Measurements from ENCODE around the gene ABCC1.

ABCC1 gene

DNA sequence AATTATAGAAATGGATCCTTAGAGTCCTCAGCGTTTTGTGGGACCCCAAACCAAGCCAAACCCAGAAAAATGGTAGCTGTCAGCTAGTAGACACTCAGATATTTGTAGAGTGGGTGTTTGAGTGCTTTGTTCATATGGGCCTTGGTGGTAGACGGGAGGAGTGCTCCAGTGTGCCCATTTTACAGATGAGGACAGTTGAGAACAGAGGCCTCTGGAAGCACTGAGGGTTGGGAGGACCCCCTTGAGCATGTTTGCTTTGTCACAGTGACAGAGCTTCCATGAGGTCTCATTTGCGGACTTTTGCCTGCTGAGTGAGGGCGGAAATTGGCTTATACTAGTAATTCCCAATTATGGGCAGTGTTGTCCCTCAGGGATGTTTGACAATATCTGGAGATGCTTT lies 162.2 kb downstream of the ABCC1 start:
- DNase-seq (ENCODE audit: low read depth), result no peak

DNA sequence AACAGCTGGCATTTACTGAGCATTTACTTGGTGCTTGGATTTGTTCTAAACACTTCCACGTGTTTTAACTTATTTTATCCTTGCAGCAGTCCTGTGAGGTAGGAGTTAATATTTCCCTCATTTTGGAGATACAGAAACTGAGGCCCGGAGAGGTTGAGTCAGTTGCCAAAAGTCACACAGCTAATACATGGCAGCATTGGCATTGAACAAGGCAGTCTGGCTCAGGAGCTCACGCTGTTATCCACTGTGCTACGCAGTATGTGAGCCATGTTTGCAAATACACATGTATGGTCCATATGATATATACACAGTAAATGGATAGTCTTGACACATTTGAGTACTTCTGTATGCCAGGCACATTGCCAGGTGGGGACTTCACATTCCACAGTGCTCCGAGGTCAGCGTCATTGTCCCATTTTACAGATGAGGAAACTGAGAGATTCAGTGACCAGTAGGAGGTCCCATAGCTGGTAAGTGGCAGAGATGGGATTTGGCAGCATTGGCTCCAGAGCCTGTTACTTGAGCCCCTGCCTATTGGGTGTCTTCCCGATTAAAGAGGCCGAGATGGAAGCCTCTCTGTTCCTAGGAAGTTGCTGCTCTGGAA lies 163.1 kb downstream of the ABCC1 start:
- no peak for DNase-seq (ENCODE audit: low read depth)

DNA sequence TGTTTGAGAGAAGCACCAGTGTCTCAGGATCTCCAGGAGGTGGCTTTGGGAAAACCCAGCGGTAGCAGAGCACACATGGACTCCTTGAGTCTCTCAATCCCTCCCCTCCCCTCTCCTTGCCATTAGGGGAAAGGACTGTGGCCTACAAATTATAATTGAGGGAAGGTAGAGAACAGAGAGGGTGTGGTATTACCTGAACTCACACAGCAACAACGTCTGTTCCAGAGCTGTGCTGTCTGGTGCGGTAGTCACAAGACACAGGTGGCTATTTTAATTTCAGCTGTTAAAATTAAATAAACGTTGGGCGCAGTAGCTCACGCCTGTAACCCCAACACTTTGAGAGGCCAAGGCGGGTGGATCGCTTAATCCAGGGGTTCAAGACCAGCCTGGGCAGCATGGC lies 163.7 kb downstream of the ABCC1 start:
- no peak for DNase-seq (ENCODE audit: low read depth)

DNA sequence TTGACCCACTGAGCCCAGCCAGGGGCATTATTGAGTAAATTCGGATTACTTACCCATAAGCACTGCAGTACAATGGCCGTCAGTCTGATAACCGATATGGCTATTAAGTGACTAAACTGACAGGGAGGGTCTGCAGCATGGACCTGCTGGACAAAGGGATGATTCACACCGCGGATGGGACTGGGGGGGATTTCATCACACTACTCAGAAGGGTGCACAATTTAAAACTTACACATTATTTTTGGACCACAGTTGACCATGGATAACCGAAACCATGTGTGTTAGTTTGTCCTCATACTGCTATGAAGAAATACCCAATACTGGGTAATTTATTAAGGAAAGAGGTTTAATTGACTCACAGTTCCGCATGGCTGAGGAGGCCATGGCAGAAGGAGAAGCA lies 167.4 kb downstream of the ABCC1 start:
- no peak for DNase-seq (ENCODE audit: low read depth)

DNA sequence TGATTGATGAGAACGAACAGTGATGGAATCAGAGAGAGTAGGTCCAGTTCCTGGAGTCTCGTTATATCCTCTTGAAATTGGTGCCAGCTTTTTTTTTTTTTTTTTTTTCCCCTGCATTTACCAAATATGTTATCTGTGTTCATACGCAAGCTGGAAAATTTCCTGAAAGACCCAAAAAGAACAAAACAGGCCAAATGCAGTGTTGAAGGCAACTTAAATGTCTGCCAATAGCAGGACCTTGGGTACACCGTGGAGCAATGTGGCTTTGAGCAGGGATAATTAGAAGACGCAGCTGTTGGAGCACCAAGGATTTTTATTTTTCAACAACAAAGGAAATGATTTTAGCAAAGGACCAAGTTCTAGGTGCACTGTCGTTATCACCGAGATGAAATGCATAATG lies 168.9 kb downstream of the ABCC1 start:
- DNase-seq (ENCODE audit: low read depth), result no peak

DNA sequence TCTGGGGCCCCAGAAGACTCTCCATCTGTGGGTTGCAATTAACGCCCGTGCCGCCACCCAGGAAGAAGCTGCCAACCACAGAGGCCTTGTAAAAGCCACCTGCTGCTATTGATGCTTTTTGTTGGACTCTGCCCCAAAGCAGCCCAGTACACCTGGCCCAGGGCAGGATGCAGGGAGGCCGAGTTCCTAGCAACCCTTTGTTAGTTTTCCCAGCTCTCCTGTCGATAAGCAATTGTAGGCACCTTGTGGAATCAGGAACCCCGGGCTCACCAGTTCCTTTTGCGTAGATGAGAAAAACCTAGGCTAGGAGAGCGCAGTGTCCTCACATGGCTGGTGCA lies 170.6 kb downstream of the ABCC1 start:
- no peak for DNase-seq (ENCODE audit: low read depth)

- no peak for DNase-seq (ENCODE audit: low read depth)
Measured at GRCh38 chr16:16120382-16121184, 171.2 kb downstream of the ABCC1 start.

- no peak for DNase-seq (ENCODE audit: low read depth)
Measured at GRCh38 chr16:16121185-16121727, 171.8 kb downstream of the ABCC1 start.

- DNase-seq (ENCODE audit: low read depth), result no peak
Measured at GRCh38 chr16:16122264-16122663, 172.8 kb downstream of the ABCC1 start.

GRCh38 chr16:16124438-16124837 lies 175.0 kb downstream of the ABCC1 start:
- DNase-seq (ENCODE audit: low read depth), result no peak

DNA sequence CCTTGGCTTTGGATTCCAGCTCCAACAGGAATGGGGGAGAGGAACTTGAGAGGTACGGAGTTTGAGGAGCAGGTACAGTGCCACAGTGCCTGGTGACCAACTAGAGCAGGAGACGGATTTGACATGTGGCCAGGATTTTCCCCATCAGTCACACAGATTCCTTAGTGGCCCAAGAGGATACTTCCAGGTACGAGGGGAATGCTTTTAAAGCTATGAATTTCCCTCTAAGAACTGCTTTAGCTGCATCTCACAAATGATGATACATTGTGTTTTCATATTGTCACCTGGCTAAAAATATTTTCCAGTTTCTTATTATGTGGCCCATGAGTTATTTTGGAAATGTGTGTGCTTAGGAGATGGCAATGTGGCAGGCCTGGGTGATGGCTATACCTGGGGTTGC lies 175.6 kb downstream of the ABCC1 start:
- DNase-seq (ENCODE audit: low read depth), result no peak

DNA sequence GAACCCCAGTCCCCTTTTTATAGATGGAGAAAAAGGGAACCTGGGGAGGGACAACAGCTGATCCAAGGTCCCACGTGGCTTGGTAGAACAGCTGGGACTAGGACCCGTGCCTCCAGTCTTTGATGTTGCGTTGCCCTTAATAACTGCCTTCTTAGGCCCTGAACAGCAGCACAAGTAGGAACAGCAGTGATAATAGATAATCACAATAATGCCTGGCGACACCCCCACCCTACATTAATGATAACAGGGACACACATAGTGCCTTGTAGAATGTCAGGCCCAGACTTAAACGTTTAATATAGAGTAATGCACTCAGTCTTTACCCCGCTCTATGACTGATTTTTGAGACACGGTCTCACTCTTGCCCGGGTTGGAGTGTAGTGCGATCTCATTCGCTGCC lies 177.5 kb downstream of the ABCC1 start:
- no peak for DNase-seq (ENCODE audit: low read depth)

- peak; percentile 53 for DNase-seq (ENCODE audit: low read depth)
Measured at GRCh38 chr16:16127469-16128116, 178.2 kb downstream of the ABCC1 start.

DNA sequence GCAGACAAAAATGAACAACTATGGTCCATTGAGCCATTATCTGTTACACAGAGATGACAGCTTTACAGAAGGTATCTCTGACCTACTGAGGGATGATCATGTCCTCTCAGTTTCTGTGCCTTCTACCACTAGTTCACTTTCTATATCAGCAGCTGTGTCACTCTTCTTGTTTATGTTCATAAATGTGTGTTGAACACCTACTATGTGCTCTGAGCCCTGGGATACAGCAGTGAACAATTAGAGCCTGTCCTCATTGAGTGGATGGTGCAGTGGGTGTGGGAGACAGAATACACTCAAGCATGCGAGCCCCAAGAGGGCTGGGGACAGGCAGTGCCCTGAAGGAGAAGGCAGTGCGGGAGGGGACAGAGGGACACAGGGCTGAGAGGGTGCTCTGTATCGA lies 181.8 kb downstream of the ABCC1 start:
- no peak for DNase-seq (ENCODE audit: low read depth)

DNA sequence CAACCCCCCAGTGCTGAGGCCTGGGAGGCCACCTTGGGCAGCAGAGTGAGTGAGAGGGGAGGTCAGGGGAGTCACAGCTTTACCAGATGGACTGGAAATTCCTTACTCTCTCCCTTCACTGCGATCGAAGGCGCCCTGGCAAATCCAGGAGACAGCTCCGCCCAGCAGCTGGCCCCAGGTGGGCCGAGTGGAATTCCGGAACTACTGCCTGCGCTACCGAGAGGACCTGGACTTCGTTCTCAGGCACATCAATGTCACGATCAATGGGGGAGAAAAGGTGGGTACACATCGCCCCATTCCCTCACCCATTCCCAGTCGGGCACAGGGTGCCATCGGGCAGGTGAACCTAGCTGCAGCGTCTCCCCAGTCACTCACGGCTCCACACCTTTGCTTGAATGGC lies 182.2 kb downstream of the ABCC1 start:
- DNase-seq (ENCODE audit: low read depth), result no peak

- no peak for DNase-seq (ENCODE audit: low read depth)
Measured at GRCh38 chr16:16133943-16134604, 184.7 kb downstream of the ABCC1 start.

GRCh38 chr16:16136588-16136987 lies 187.2 kb downstream of the ABCC1 start:
- DNase-seq (ENCODE audit: low read depth), result no peak

DNA sequence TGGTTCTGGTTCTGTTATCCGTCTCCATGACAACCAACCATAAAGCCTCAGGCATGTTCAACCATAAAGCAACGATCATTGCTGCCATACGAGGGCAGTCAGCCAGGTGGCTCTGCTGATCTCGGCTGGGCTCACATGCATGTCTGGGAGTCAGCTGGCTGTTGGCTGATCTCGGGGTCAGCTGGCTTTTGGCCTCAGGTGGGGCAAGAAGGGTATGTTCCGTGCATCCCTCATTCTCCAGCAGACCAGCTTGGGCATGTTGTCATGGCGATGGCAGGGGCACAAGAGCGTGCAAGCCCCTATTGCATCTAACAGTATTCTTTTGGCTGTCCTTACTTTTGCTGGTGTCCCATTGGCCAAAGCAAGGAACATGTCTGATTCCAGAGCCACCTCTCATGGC lies 187.7 kb downstream of the ABCC1 start:
- DNase-seq (ENCODE audit: low read depth), result no peak

- no peak for DNase-seq (ENCODE audit: low read depth)
Measured at GRCh38 chr16:16138034-16138635, 188.7 kb downstream of the ABCC1 start.

DNA sequence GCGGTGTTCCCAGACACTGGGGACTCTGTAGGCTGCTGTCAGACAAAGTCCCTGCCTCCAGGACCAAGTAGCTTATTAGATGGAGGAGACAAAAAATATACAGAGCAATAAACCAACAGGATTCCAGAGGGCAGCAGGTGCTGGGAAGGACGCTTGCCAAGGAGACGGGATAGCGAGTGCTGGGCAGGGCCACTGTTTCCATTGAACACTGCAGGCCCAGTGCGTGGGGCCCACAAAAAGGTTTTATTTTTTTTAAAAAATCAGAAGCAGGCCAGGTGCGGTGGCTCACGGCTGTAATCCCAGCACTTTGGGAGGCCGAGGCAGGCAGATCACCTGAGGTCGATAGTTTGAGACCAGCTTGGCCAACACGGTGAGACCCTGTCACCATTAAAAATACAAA lies 189.6 kb downstream of the ABCC1 start:
- no peak for DNase-seq (ENCODE audit: low read depth)

GRCh38 chr16:16139806-16140205 lies 190.4 kb downstream of the ABCC1 start:
- DNase-seq (ENCODE audit: low read depth), result no peak

DNA sequence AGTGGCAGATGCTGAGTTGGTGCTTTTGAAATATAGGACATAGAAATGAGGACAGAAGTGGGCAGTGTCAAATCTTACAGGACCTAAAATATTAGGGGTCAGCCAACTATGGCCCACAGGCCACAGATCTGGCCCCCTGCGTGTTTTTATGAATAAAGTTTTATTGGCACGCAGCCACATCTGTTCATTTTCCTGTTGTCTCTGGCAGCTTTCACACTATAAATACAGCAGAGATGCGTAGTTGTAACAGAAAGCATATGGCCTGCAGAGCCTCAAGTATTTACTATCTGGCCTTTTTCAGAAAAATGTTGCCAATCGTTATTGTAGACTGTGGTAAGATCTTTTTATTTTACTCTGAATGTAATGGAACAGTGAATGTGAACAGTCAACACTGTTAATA lies 191.1 kb downstream of the ABCC1 start:
- DNase-seq (ENCODE audit: low read depth), result no peak

All from fibroblast of the conjunctiva (primary cell).